Measurements from ENCODE around the gene ZNF579. TPM values are rescaled to one million over a fixed set of nuclear protein-coding genes. Genes with fewer than 3 reads are reported as not detected.

The ZNF579 gene
- total RNA-seq, 1 experiment from 2014 or later = 49.0 TPM

DNA sequence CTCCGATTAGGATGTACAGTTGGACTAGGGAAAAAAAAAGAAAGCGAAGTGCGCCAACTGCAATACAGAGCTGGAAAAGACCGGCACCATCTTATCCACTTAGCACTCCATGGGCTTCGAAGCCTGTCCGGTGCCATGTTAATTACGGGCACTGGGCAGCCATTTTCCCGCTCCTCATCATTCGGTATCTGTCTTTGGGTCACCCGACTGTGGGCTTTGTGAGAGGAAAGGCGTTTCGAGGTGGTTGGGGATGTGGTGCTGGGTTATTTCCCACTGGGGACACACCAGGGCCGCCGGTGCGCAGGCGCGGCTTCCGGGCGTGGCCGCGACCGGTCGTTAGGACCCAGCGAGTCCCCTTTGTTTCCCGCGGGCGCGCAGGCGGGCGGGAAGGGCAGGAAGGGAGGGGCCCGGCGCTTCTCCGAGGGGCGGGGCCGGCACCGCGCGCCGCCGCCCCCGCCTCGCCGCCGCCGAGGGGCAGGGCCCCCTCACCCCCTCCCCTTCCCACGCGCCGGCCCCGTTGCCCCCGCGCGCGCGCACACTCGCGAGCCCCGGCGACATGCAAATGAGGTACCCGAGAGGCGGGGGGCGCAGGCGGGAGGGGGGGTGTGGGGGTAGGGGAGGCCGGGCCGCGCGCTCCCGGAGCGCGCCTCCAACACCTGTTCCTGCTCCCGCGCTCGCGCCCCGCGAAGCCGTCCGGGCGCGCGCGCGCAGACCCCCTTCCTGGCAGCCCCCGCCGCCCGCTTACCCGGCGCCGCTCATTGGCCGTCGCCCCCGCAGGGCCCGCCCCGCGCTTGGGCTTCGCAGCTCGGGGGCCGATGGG, 19.4 kb upstream of the ZNF579 start, which contains the start of gene ZNF524:
Gene ZNF524 (plus strand): TSS at position 447 of the 820 bp plus-strand sequence. CDS start 1,825 bp downstream, outside the sequence.
- Histone ChIP-seq H3K79me2 (ENCODE audit: low read depth) (peaks cover 18% of the 10 kb centered on the region), H3K4me1 (replicated peaks; ENCODE audit: insufficient read depth) (peaks cover 22% of the 10 kb centered on the region), H3K4me2 (peak within 1 kb of the TSS; percentile 97), H2AFZ (peak within 1 kb of the TSS; percentile 83), H3K9me2 (ENCODE audit: insufficient read depth) (no peaks in the 10 kb centered on the region), H4K20me1 (ENCODE audit: insufficient read depth) (no peaks in the 10 kb centered on the region), H3K27ac (peak within 1 kb of the TSS; percentile 94), H3F3A (ENCODE audit: insufficient read depth, low read depth) (peaks cover 44% of the 10 kb centered on the region), H3K27me3 (ENCODE audit: insufficient read depth, low read depth) (no peaks in the 10 kb centered on the region), H3K4me3 (peak within 1 kb of the TSS; percentile 91), H3K36me3 (ENCODE audit: low read depth) (peaks cover 4% of the 10 kb centered on the region; the same call in 1 of the 2 replicates), H3K9me3 (ENCODE audit: insufficient read depth, low read depth) (no peaks in the 10 kb centered on the region)
- intact Hi-C loops (cut with micrococcal nuclease; ENCODE audit: unreplicated experiment) = loop anchor here (1.0 to 5.0 kb wide), 4 partner anchors 13 to 433 kb away; partner anchors contain the start of gene DNAAF3
- peak; percentile 71 to 93 for DNase-seq
- POLR2A ChIA-PET (ENCODE audit: unreplicated experiment) = interaction anchor here (0.6 to 1.6 kb wide), 8 partner anchors 14 to 521 kb away, joined by 3 to 44 read pairs (median 6); partner anchors contain the start of genes PPP1R12C, U2AF2 and ZNF579
- TF ChIP-seq, protein P1, sequence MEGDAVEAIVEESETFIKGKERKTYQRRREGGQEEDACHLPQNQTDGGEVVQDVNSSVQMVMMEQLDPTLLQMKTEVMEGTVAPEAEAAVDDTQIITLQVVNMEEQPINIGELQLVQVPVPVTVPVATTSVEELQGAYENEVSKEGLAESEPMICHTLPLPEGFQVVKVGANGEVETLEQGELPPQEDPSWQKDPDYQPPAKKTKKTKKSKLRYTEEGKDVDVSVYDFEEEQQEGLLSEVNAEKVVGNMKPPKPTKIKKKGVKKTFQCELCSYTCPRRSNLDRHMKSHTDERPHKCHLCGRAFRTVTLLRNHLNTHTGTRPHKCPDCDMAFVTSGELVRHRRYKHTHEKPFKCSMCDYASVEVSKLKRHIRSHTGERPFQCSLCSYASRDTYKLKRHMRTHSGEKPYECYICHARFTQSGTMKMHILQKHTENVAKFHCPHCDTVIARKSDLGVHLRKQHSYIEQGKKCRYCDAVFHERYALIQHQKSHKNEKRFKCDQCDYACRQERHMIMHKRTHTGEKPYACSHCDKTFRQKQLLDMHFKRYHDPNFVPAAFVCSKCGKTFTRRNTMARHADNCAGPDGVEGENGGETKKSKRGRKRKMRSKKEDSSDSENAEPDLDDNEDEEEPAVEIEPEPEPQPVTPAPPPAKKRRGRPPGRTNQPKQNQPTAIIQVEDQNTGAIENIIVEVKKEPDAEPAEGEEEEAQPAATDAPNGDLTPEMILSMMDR (conservative IDR thresholded peaks at IDR 0.05) = no peak
- no peak for TF ChIP-seq EZH2 (IDR thresholded peaks at IDR 0.05; ENCODE audit: low read depth)
- TSS peak; percentile 37 for BruUV-seq (replicated peaks)
- CTCF ChIA-PET = interaction anchor here (0.6 to 1.2 kb wide), 2 partner anchors 96 to 113 kb away, joined by 3 to 5 read pairs; no protein-coding TSS in a partner anchor

DNA sequence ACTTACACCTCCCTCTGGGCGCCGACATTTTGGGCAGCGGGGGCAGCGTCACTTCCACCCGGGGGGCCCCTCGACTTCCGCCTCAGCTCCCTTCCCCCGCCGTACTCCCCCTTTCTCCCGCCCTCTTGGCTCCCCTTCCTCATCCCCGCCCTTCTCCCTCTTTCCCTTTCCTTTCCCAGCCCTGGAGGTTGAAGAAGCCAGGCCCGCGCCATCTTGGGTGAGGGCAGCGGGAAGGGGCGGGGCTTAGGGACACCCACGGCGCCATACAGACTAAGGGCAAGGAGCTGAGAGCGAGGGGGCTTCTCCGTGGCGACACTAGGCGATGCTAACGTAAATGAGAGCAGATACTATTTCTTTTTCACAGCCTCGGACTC, 18.8 kb upstream of the ZNF579 start, which contains the start of gene FIZ1:
Gene FIZ1 (minus strand): TSS at position 50 of the 374 bp plus-strand sequence. CDS start 1,652 bp downstream, outside the sequence.
- BruUV-seq (replicated peaks) = no TSS peak
- intact Hi-C loops (cut with micrococcal nuclease; ENCODE audit: unreplicated experiment) = loop anchor here (1.0 to 5.0 kb wide), 4 partner anchors 12 to 432 kb away; partner anchors contain the start of gene DNAAF3
- DNase-seq = peak; percentile 93 to 98
- peaks cover 4% of the 10 kb centered on the region; the same call in 1 of the 2 replicates for H3K36me3 ChIP-seq (ENCODE audit: low read depth)
- H3K4me3 ChIP-seq = peak within 1 kb of the TSS; percentile 91
- no peak for TF ChIP-seq EZH2 (IDR thresholded peaks at IDR 0.05; ENCODE audit: low read depth)
- TF ChIP-seq, protein P1 (conservative IDR thresholded peaks at IDR 0.05) = 0 out of 2 replicates have a peak, but pooled peaks have one; percentile 16
- peaks cover 20% of the 10 kb centered on the region for H3K4me1 ChIP-seq (replicated peaks; ENCODE audit: insufficient read depth)
- H3K27ac ChIP-seq = peak within 1 kb of the TSS; percentile 94
- POLR2A ChIA-PET (ENCODE audit: unreplicated experiment) = interaction anchor here (0.5 to 1.6 kb wide), 14 partner anchors 13 to 1410 kb away, joined by 3 to 44 read pairs (median 6); partner anchors contain the start of genes MBOAT7, PPP1R12C, U2AF2 and ZNF579
- H3K9me3 ChIP-seq (ENCODE audit: insufficient read depth, low read depth) = no peaks in the 10 kb centered on the region
- no peaks in the 10 kb centered on the region for H3K9me2 ChIP-seq (ENCODE audit: insufficient read depth)
- peaks cover 18% of the 10 kb centered on the region for H3K79me2 ChIP-seq (ENCODE audit: low read depth)
- H2AFZ ChIP-seq = peak within 1 kb of the TSS; percentile 83
- peak within 1 kb of the TSS; percentile 97 for H3K4me2 ChIP-seq
- H4K20me1 ChIP-seq (ENCODE audit: insufficient read depth) = no peaks in the 10 kb centered on the region
- CTCF ChIA-PET = interaction anchor here (0.6 to 1.2 kb wide), 5 partner anchors 53 to 710 kb away, joined by 3 to 5 read pairs (median 4); no protein-coding TSS in a partner anchor
- no peaks in the 10 kb centered on the region for H3K27me3 ChIP-seq (ENCODE audit: insufficient read depth, low read depth)
- H3F3A ChIP-seq (ENCODE audit: insufficient read depth, low read depth) = peaks cover 40% of the 10 kb centered on the region

Data from PC-9 (cell line).